Endothelial cell of umbilical vein (primary cell): ENCODE results near the gene GRK5. TPM values are rescaled to one million over a fixed set of nuclear protein-coding genes. Genes with fewer than 3 reads are reported as not detected.

Source experiments
- BruUV-seq: library from RNA; stranded (reverse); fragments of 400-500 nt; replicated peaks from 2 replicates; lab custom pipeline; 2021; lab: Mats Ljungman, UMichigan
- CTCF ChIA-PET: fragments of 300-600, 350-600 bp; sonication (Branson Sonifier 250); formaldehyde crosslinking; loops from one replicate; lab custom pipeline; 2021; ENCODE audit warnings: antibody characterized with exemption, inconsistent platforms; lab: Charles Lee
- POLR2A ChIA-PET: fragments of 300-600, 350-600 bp; sonication (Branson Sonifier 250); formaldehyde crosslinking; loops from one replicate; lab custom pipeline; 2021; ENCODE audit warnings: antibody characterized with exemption, inconsistent platforms; lab: Charles Lee
- DNase-seq: peaks from one replicate; pipeline ENCODE4 v3.0.0-alpha.2; 2011; ENCODE audit warnings: low read depth, low spot score
- FAIRE-seq: peaks from 2 replicates; lab custom pipeline; 2011; peaks lifted over from hg19 to GRCh38; lab: Jason Lieb, UNC
- H2AFZ ChIP-seq: 2 replicates; pipeline ENCODE4 v1.6.0; 2012; ENCODE audit warnings: low read depth, low read length, control low read depth, inconsistent platforms
- H3K27ac ChIP-seq: 2 replicates; pipeline ENCODE4 v1.5.1; 2011; ENCODE audit warnings: low read depth, mild to moderate bottlenecking, control low read depth, low read length, moderate library complexity; ENCODE audit not compliant: insufficient read depth
- H3K27me3 ChIP-seq, 2 experiments: 2 replicates each; pipeline versions ENCODE4 v1.6.0 to v1.6.1; 2011; ENCODE audit warnings: low read length in 2 of 2, mixed read lengths in 1 of 2; ENCODE audit not compliant: control insufficient read depth in 2 of 2, insufficient read depth in 2 of 2
- H3K36me3 ChIP-seq, 2 experiments: 2 replicates in 1 of 2; 3 replicates in 1 of 2; pipeline ENCODE4 v1.5.1; 2011; ENCODE audit warnings: low read length in 2 of 2, mild to moderate bottlenecking in 1 of 2, moderate library complexity in 1 of 2; ENCODE audit not compliant: control insufficient read depth in 2 of 2, insufficient read depth in 2 of 2; ENCODE audit errors: extremely low read depth in 1 of 2
- H3K4me1 ChIP-seq: 3 replicates; pipeline ENCODE4 v1.5.1; 2011; ENCODE audit warnings: mild to moderate bottlenecking, low read length; ENCODE audit not compliant: control insufficient read depth, insufficient read depth; ENCODE audit errors: extremely low read depth
- H3K4me2 ChIP-seq: 2 replicates; pipeline ENCODE4 v1.6.1; 2011; ENCODE audit warnings: low read length, control low read depth, mixed read lengths; ENCODE audit not compliant: insufficient read depth
- H3K4me3 ChIP-seq, 3 experiments: fragments of 200-600 bp in 1 of 3; sonication (generic), shearing (Covaris generic) in 1 of 3; replicated peaks in 1 of 3; 2 replicates each; pipeline ENCODE4 v1.5.1; 2011 to 2016; ENCODE audit warnings: control low read depth in 3 of 3, low read length in 3 of 3, mild to moderate bottlenecking in 2 of 3, inconsistent platforms in 1 of 3, low read depth in 1 of 3, moderate library complexity in 1 of 3; ENCODE audit not compliant: insufficient read depth in 1 of 3
- H3K79me2 ChIP-seq: 2 replicates; pipeline ENCODE4 v1.6.0; 2012; ENCODE audit warnings: low read length, inconsistent platforms; ENCODE audit not compliant: control insufficient read depth, insufficient read depth
- H3K9ac ChIP-seq: replicated peaks from 2 replicates; pipeline ENCODE3; 2011; ENCODE audit warnings: low read length, control low read depth; ENCODE audit not compliant: insufficient read depth; ENCODE audit errors: extremely low read depth
- H3K9me1 ChIP-seq: replicated peaks from 3 replicates; pipeline ENCODE4 v1.6.0; 2011; ENCODE audit warnings: mild to moderate bottlenecking, low read length; ENCODE audit not compliant: control insufficient read depth, insufficient read depth; ENCODE audit errors: extremely low read depth
- H3K9me3 ChIP-seq: replicated peaks from 2 replicates; pipeline ENCODE4 v1.5.1; 2012; ENCODE audit warnings: low read length, inconsistent platforms; ENCODE audit not compliant: control insufficient read depth, insufficient read depth
- H4K20me1 ChIP-seq: replicated peaks from 2 replicates; pipeline ENCODE3; 2011; ENCODE audit warnings: mild to moderate bottlenecking, low read length; ENCODE audit not compliant: control insufficient read depth, insufficient read depth; ENCODE audit errors: extremely low read depth
- EZH2 ChIP-seq: IDR thresholded peaks from 2 replicates; pipeline ENCODE4 v1.6.1; 2012; ENCODE audit warnings: borderline replicate concordance, low read depth, mild to moderate bottlenecking, moderate library complexity, low read length, inconsistent platforms; ENCODE audit not compliant: severe bottlenecking
- FOS ChIP-seq: IDR thresholded peaks from 2 replicates; pipeline ENCODE4 v1.6.1; 2011; ENCODE audit warnings: mild to moderate bottlenecking, low read length, moderate library complexity, borderline replicate concordance; ENCODE audit not compliant: insufficient read depth
- GATA2 ChIP-seq: IDR thresholded peaks from 2 replicates; pipeline ENCODE4 v1.7.0; 2011; ENCODE audit warnings: low read depth, mild to moderate bottlenecking, moderate library complexity, mixed read lengths, low read length; ENCODE audit not compliant: insufficient read length, insufficient read depth
- JUN ChIP-seq: IDR thresholded peaks from 2 replicates; pipeline ENCODE4 v1.6.1; 2011; ENCODE audit warnings: borderline replicate concordance, low read depth; ENCODE audit not compliant: insufficient read length, insufficient read depth
- MYC ChIP-seq: IDR thresholded peaks from one replicate; pipeline ENCODE4 v1.6.1; 2011; ENCODE audit warnings: mild to moderate bottlenecking, low read depth, low read length
- POLR2A ChIP-seq: IDR thresholded peaks from 2 replicates; pipeline ENCODE4 v1.6.1; 2012; ENCODE audit warnings: low read depth, mild to moderate bottlenecking, control low read depth, low read length
- POLR2AphosphoS5 ChIP-seq: IDR thresholded peaks from 2 replicates; pipeline ENCODE4 v1.6.1; 2012; ENCODE audit warnings: low read depth, mild to moderate bottlenecking, control low read depth, low read length, moderate library complexity; ENCODE audit not compliant: insufficient read depth
- dilution Hi-C: fragments of 300-500 bp; cut with MboI; formaldehyde crosslinking; loops from one replicate; pipeline ENCODE4 v1.15.0; 2019; ENCODE audit warnings: low sequenced_read_pairs; ENCODE audit not compliant: extremely low pct_ligation_motif_present
- intact Hi-C: fragments of 100-400 bp; cut with micrococcal nuclease; formaldehyde crosslinking; loops from one replicate; pipeline ENCODE4 v1.10.0; 2022
- polyA plus RNA-seq, 4 experiments: library from polyadenylated mRNA; depleted of rRNA in 3 of 4; stranded (reverse) in 3 of 4; unstranded in 1 of 4; fragments of >200 nt; gene quantifications; 2 replicates each; pipeline versions ENCODE4 v1.2.1 to v1.2.3, GENCODE V29; 2011 to 2012; ENCODE audit warnings: missing spikeins in 1 of 4
- total RNA-seq: library from RNA; stranded (reverse); gene quantifications from 2 replicates; pipeline ENCODE4 v1.2.3, GENCODE V29; 2021
- TF ChIP-seq, protein P1 (sequence below): IDR thresholded peaks from 2 replicates; pipeline ENCODE4 v1.6.1; 2011; ENCODE audit not compliant: insufficient read depth, insufficient read length
- TF ChIP-seq, protein P2 (sequence below), 2 donors: IDR thresholded peaks; 1 replicate in 1 of 2; 2 replicates in 1 of 2; pipeline ENCODE4 v1.5.1; 2011; ENCODE audit warnings: low read length in 2 of 2, mild to moderate bottlenecking in 2 of 2, moderate library complexity in 2 of 2, control low read depth in 1 of 2, inconsistent platforms in 1 of 2, low read depth in 1 of 2; ENCODE audit not compliant: insufficient read depth in 1 of 2; ENCODE audit errors: extremely low read depth in 1 of 2

The GRK5 gene
- total and polyA plus RNA-seq, 2 donors (not counting 3 experiments of a cell fraction or from before 2014, with no cell fraction given) = 13.1 to 29.5 TPM

DNA sequence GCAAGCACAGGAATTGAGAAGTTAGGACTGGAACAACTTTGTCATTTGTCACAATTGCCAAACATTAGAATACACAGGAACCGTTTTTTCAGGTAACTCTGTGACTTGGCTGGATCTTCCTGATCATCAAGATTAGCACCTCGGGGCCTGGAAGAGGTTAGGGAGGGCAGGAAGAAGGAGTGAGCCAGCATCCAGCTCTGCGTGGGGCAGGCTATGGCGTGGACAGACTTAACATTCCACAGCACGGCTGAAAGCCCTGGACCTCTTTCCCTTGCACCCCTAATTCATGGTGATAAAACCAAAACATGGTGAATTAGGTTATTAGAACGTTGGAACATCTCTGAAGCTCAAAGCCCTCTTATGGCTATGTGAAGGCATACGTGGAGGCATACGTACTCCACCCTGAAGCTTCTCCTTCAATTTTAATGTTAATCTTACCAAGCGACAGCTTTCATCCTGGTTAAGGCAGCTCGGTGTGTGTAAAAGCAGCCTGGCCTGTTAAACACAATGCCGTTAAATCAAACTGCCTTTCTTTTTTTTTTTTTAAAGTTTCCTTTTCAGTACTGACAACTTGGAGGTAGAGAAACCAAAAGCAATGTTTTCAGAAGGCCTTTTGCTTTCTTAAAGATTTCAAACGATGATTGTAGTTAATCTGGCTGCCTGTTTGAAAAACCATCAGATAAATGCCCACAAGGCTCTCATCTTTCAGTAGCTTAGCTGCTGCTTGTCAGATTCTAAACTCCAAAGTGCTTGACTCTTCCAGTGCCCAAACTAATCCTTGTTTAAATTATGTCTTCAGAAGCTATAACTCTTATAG, 4.5 kb downstream of the GRK5 start:
- peaks cover 35% of the 10 kb centered on the region for H3K4me1 ChIP-seq
- no TSS peak for BruUV-seq
- POLR2A ChIA-PET = interaction anchor here (0.6 kb wide), 1 partner anchor 90 kb away, joined by 3 read pairs; no protein-coding TSS in a partner anchor
- H3K9ac ChIP-seq = peak overlapping the region; percentile 0
- H3K9me1 ChIP-seq = no peaks in the 10 kb centered on the region
- H4K20me1 ChIP-seq = no peaks in the 10 kb centered on the region
- FAIRE-seq (no peak), DNase-seq (peak; percentile 45)
- peak overlapping the region; percentile 4 for H2AFZ ChIP-seq
- H3K79me2 ChIP-seq = peaks cover 24% of the 10 kb centered on the region
- peak overlapping the region in 1 of 3 experiments; percentile 5 for H3K4me3 ChIP-seq
- intact Hi-C loops (no loop called here), dilution Hi-C loops (no loop called here)
- TF ChIP-seq GATA2 (peak; percentile 73), POLR2AphosphoS5 (no peak), POLR2A (no peak)
- peak overlapping the region; percentile 94 for H3K4me2 ChIP-seq
- no peaks in the 10 kb centered on the region for H3K27me3 ChIP-seq
- H3K27ac ChIP-seq = peak overlapping the region; percentile 36
- H3K9me3 ChIP-seq = no peaks in the 10 kb centered on the region
- CTCF ChIA-PET = interaction anchor here (0.6 to 8.6 kb wide), 16 partner anchors 11 to 391 kb away, joined by 3 to 180 read pairs (median 4); no protein-coding TSS in a partner anchor
- H3K36me3 ChIP-seq = no peaks in the 10 kb centered on the region

- Histone ChIP-seq H3K4me3 (no peak overlapping the region), H3K4me2 (no peak overlapping the region), H3K27me3 (no peaks in the 10 kb centered on the region), H3K9me1 (no peaks in the 10 kb centered on the region), H2AFZ (no peak overlapping the region), H3K9me3 (no peaks in the 10 kb centered on the region), H3K9ac (no peak overlapping the region), H4K20me1 (no peaks in the 10 kb centered on the region), H3K79me2 (peaks cover 5% of the 10 kb centered on the region), H3K4me1 (peaks cover 15% of the 10 kb centered on the region), H3K36me3 (no peaks in the 10 kb centered on the region), H3K27ac (no peak overlapping the region)
- intact Hi-C loops (no loop called here), dilution Hi-C loops (no loop called here)
- POLR2A ChIA-PET = no interaction called here
- FAIRE-seq (no peak), DNase-seq (no peak)
- TF ChIP-seq, protein P1, sequence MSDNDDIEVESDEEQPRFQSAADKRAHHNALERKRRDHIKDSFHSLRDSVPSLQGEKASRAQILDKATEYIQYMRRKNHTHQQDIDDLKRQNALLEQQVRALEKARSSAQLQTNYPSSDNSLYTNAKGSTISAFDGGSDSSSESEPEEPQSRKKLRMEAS = no peak
- no peak for TF ChIP-seq MYC
- TF ChIP-seq GATA2 = no peak
- TF ChIP-seq EZH2 = no peak
- TF ChIP-seq FOS = no peak
- no peak for TF ChIP-seq JUN
- TF ChIP-seq POLR2A = no peak
- TF ChIP-seq, protein P2, sequence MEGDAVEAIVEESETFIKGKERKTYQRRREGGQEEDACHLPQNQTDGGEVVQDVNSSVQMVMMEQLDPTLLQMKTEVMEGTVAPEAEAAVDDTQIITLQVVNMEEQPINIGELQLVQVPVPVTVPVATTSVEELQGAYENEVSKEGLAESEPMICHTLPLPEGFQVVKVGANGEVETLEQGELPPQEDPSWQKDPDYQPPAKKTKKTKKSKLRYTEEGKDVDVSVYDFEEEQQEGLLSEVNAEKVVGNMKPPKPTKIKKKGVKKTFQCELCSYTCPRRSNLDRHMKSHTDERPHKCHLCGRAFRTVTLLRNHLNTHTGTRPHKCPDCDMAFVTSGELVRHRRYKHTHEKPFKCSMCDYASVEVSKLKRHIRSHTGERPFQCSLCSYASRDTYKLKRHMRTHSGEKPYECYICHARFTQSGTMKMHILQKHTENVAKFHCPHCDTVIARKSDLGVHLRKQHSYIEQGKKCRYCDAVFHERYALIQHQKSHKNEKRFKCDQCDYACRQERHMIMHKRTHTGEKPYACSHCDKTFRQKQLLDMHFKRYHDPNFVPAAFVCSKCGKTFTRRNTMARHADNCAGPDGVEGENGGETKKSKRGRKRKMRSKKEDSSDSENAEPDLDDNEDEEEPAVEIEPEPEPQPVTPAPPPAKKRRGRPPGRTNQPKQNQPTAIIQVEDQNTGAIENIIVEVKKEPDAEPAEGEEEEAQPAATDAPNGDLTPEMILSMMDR (IDR thresholded peaks at IDR 0.05; ENCODE audit: extremely low read depth in 1 of 2, insufficient read depth in 1 of 2, low read depth in 1 of 2, low read length in 2 of 2) = no peak
- no peak for TF ChIP-seq POLR2AphosphoS5
- CTCF ChIA-PET = interaction anchor here (1.5 kb wide), 1 partner anchor 9 kb away, joined by 3 read pairs; no protein-coding TSS in a partner anchor
- BruUV-seq = no TSS peak
Observed at GRCh38 chr10:119215371-119215770, 8.0 kb downstream of the GRK5 start.
